ENCODE results near the gene PRKD1.

PRKD1 gene

GRCh38 chr14:29759521-29760340 lies 167.9 kb downstream of the PRKD1 start:
- H3K27me3 Mint-ChIP-seq, result no peaks in the 10 kb centered on the region

GRCh38 chr14:29757711-29758233 lies 169.9 kb downstream of the PRKD1 start:
- Mint-ChIP-seq H3K36me3 (ENCODE audit: low read depth) (no peaks in the 10 kb centered on the region), H3K4me1 (ENCODE audit: low read depth) (no peaks in the 10 kb centered on the region), H3K4me3 (no peak overlapping the region), H3K9me3 (peaks cover 21% of the 10 kb centered on the region), H3K27ac (no peak overlapping the region), H3K27me3 (no peaks in the 10 kb centered on the region)
- DNase-seq, result no peak

More at GRCh38 chr14:29759521-29760340, 167.9 kb downstream of the PRKD1 start:
- no peak for DNase-seq
- H3K27ac Mint-ChIP-seq, result no peak overlapping the region
- no peaks in the 10 kb centered on the region for H3K36me3 Mint-ChIP-seq (ENCODE audit: low read depth)
- H3K4me3 Mint-ChIP-seq, result no peak overlapping the region
- H3K9me3 Mint-ChIP-seq, result peaks cover 19% of the 10 kb centered on the region
- H3K4me1 Mint-ChIP-seq (ENCODE audit: low read depth), result no peaks in the 10 kb centered on the region

GRCh38 chr14:29757188-29757680 lies 170.4 kb downstream of the PRKD1 start:
- H3K27ac Mint-ChIP-seq, result no peak overlapping the region
- no peak for DNase-seq
- H3K4me3 Mint-ChIP-seq, result no peak overlapping the region
- no peaks in the 10 kb centered on the region for H3K4me1 Mint-ChIP-seq (ENCODE audit: low read depth)
- H3K27me3 Mint-ChIP-seq, result no peaks in the 10 kb centered on the region
- peaks cover 22% of the 10 kb centered on the region for H3K9me3 Mint-ChIP-seq
- no peaks in the 10 kb centered on the region for H3K36me3 Mint-ChIP-seq (ENCODE audit: low read depth)

- Mint-ChIP-seq H3K36me3 (ENCODE audit: low read depth) (no peaks in the 10 kb centered on the region), H3K27me3 (no peaks in the 10 kb centered on the region), H3K27ac (no peak overlapping the region), H3K4me3 (no peak overlapping the region), H3K9me3 (peaks cover 23% of the 10 kb centered on the region), H3K4me1 (ENCODE audit: low read depth) (no peaks in the 10 kb centered on the region)
- no peak for DNase-seq
These were observed 171.6 kb downstream of the PRKD1 start for GRCh38 chr14:29756019-29756385.

GRCh38 chr14:29755311-29756018 lies 172.2 kb downstream of the PRKD1 start:
- H3K4me1 Mint-ChIP-seq (ENCODE audit: low read depth), result no peaks in the 10 kb centered on the region
- H3K9me3 Mint-ChIP-seq, result peaks cover 23% of the 10 kb centered on the region
- no peaks in the 10 kb centered on the region for H3K36me3 Mint-ChIP-seq (ENCODE audit: low read depth)
- no peak overlapping the region for H3K27ac Mint-ChIP-seq
- H3K27me3 Mint-ChIP-seq, result no peaks in the 10 kb centered on the region
- no peak overlapping the region for H3K4me3 Mint-ChIP-seq
- DNase-seq, result no peak

GRCh38 chr14:29754134-29754533 lies 173.5 kb downstream of the PRKD1 start:
- H3K4me3 Mint-ChIP-seq, result no peak overlapping the region
- DNase-seq, result no peak
- no peaks in the 10 kb centered on the region for H3K4me1 Mint-ChIP-seq (ENCODE audit: low read depth)
- H3K36me3 Mint-ChIP-seq (ENCODE audit: low read depth), result no peaks in the 10 kb centered on the region
- H3K9me3 Mint-ChIP-seq, result peaks cover 21% of the 10 kb centered on the region
- H3K27me3 Mint-ChIP-seq, result no peaks in the 10 kb centered on the region
- no peak overlapping the region for H3K27ac Mint-ChIP-seq

- Mint-ChIP-seq H3K27me3 (no peaks in the 10 kb centered on the region), H3K4me3 (no peak overlapping the region), H3K9me3 (peaks cover 19% of the 10 kb centered on the region), H3K27ac (no peak overlapping the region), H3K36me3 (ENCODE audit: low read depth) (no peaks in the 10 kb centered on the region), H3K4me1 (ENCODE audit: low read depth) (no peaks in the 10 kb centered on the region)
- DNase-seq, result no peak
These were observed 175.3 kb downstream of the PRKD1 start for GRCh38 chr14:29752221-29752923.

- Mint-ChIP-seq H3K4me1 (ENCODE audit: low read depth) (no peaks in the 10 kb centered on the region), H3K27me3 (no peaks in the 10 kb centered on the region), H3K27ac (no peak overlapping the region), H3K36me3 (ENCODE audit: low read depth) (no peaks in the 10 kb centered on the region), H3K4me3 (no peak overlapping the region), H3K9me3 (peaks cover 6% of the 10 kb centered on the region)
- DNase-seq, result no peak
These were observed 177.8 kb downstream of the PRKD1 start for GRCh38 chr14:29749829-29750228.

GRCh38 chr14:29749327-29749726 lies 178.3 kb downstream of the PRKD1 start:
- Mint-ChIP-seq H3K4me1 (ENCODE audit: low read depth) (no peaks in the 10 kb centered on the region), H3K27ac (no peak overlapping the region), H3K9me3 (peaks cover 7% of the 10 kb centered on the region), H3K27me3 (no peaks in the 10 kb centered on the region), H3K36me3 (ENCODE audit: low read depth) (no peaks in the 10 kb centered on the region), H3K4me3 (no peak overlapping the region)
- no peak for DNase-seq

GRCh38 chr14:29745863-29746262 lies 181.8 kb downstream of the PRKD1 start:
- no peak overlapping the region for H3K27ac Mint-ChIP-seq
- H3K4me3 Mint-ChIP-seq, result no peak overlapping the region
- H3K9me3 Mint-ChIP-seq, result peaks cover 4% of the 10 kb centered on the region
- no peaks in the 10 kb centered on the region for H3K36me3 Mint-ChIP-seq (ENCODE audit: low read depth)
- no peaks in the 10 kb centered on the region for H3K4me1 Mint-ChIP-seq (ENCODE audit: low read depth)
- no peaks in the 10 kb centered on the region for H3K27me3 Mint-ChIP-seq
- no peak for DNase-seq

GRCh38 chr14:29743531-29743930 lies 184.1 kb downstream of the PRKD1 start:
- no peaks in the 10 kb centered on the region for H3K27me3 Mint-ChIP-seq
- H3K9me3 Mint-ChIP-seq, result peaks cover 4% of the 10 kb centered on the region
- no peak overlapping the region for H3K27ac Mint-ChIP-seq
- H3K36me3 Mint-ChIP-seq (ENCODE audit: low read depth), result no peaks in the 10 kb centered on the region
- H3K4me1 Mint-ChIP-seq (ENCODE audit: low read depth), result no peaks in the 10 kb centered on the region
- no peak overlapping the region for H3K4me3 Mint-ChIP-seq
- no peak for DNase-seq

- DNase-seq, result no peak
- no peak overlapping the region for H3K27ac Mint-ChIP-seq
- H3K27me3 Mint-ChIP-seq, result no peaks in the 10 kb centered on the region
- H3K9me3 Mint-ChIP-seq, result peaks cover 4% of the 10 kb centered on the region
- no peaks in the 10 kb centered on the region for H3K4me1 Mint-ChIP-seq (ENCODE audit: low read depth)
- no peaks in the 10 kb centered on the region for H3K36me3 Mint-ChIP-seq (ENCODE audit: low read depth)
- H3K4me3 Mint-ChIP-seq, result no peak overlapping the region
These were observed 185.7 kb downstream of the PRKD1 start for GRCh38 chr14:29741909-29742401.

GRCh38 chr14:29740491-29740890 lies 187.2 kb downstream of the PRKD1 start:
- DNase-seq, result no peak
- no peaks in the 10 kb centered on the region for H3K36me3 Mint-ChIP-seq (ENCODE audit: low read depth)
- H3K27ac Mint-ChIP-seq, result no peak overlapping the region
- H3K9me3 Mint-ChIP-seq, result peaks cover 8% of the 10 kb centered on the region
- no peaks in the 10 kb centered on the region for H3K27me3 Mint-ChIP-seq
- H3K4me1 Mint-ChIP-seq (ENCODE audit: low read depth), result no peaks in the 10 kb centered on the region
- no peak overlapping the region for H3K4me3 Mint-ChIP-seq

- Mint-ChIP-seq H3K4me3 (no peak overlapping the region), H3K27ac (no peak overlapping the region)
These were observed 188.7 kb downstream of the PRKD1 start for GRCh38 chr14:29738950-29739349.

More at GRCh38 chr14:29738950-29739349, 188.7 kb downstream of the PRKD1 start:
- H3K9me3 Mint-ChIP-seq, result peaks cover 3% of the 10 kb centered on the region
- DNase-seq, result no peak
- no peaks in the 10 kb centered on the region for H3K36me3 Mint-ChIP-seq (ENCODE audit: low read depth)
- no peaks in the 10 kb centered on the region for H3K27me3 Mint-ChIP-seq
- no peaks in the 10 kb centered on the region for H3K4me1 Mint-ChIP-seq (ENCODE audit: low read depth)

Data from activated T-cell treated with anti-CD3 and anti-CD28 coated beads, Interleukin-2, amount 50 U/mL, for 24 hours (primary cell).